DMS 273 (cell line): ENCODE data around the gene GRIK4.
A peak's percentile ranks its signal among the peaks of the same experiment; 100 is the strongest.
"Not testable (repeated sequence)": the region's sequence is repeated elsewhere in the genome, so short reads cannot be mapped to it uniquely, and the experiment has no call there.

Experiments used
- DNase-seq: peaks from one replicate; lab custom pipeline; 2025; ENCODE audit not compliant: unreplicated experiment; lab: John Stamatoyannopoulos, UW

The GRIK4 gene, protein sequence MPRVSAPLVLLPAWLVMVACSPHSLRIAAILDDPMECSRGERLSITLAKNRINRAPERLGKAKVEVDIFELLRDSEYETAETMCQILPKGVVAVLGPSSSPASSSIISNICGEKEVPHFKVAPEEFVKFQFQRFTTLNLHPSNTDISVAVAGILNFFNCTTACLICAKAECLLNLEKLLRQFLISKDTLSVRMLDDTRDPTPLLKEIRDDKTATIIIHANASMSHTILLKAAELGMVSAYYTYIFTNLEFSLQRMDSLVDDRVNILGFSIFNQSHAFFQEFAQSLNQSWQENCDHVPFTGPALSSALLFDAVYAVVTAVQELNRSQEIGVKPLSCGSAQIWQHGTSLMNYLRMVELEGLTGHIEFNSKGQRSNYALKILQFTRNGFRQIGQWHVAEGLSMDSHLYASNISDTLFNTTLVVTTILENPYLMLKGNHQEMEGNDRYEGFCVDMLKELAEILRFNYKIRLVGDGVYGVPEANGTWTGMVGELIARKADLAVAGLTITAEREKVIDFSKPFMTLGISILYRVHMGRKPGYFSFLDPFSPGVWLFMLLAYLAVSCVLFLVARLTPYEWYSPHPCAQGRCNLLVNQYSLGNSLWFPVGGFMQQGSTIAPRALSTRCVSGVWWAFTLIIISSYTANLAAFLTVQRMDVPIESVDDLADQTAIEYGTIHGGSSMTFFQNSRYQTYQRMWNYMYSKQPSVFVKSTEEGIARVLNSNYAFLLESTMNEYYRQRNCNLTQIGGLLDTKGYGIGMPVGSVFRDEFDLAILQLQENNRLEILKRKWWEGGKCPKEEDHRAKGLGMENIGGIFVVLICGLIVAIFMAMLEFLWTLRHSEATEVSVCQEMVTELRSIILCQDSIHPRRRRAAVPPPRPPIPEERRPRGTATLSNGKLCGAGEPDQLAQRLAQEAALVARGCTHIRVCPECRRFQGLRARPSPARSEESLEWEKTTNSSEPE

GRCh38 chr11:120511116-120511819, at the start of gene GRIK4:
GRIK4 (plus strand) TSS chr11:120511748; CDS start chr11:120660319, 148,571 bp downstream.
- DNase-seq, result peak; percentile 88

DNA sequence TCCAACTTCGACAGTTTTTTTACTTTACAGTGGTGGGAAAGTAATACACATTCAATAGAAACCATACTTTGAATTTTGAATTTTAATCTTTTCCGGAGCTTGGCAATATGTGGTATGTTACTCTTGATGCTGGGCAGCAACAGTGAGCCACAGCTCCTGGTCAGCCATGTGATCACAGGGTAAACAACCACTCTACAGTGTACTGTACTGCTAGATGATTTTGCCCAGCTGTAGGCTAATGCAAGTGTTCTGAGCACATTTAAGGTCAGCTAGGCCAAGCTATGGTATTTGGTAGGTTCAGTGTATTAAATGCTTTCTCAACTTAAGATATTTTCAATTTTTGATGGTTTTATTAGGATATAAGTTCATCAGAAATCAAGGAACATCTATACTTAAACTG, 48.7 kb upstream of the GRIK4 start:
- no peak for DNase-seq

GRCh38 chr11:120465921-120466534, 45.5 kb upstream of the GRIK4 start:
- DNase-seq, result no peak

- no peak for DNase-seq
Observed at GRCh38 chr11:120467627-120468026, 43.9 kb upstream of the GRIK4 start.

GRCh38 chr11:120471131-120471530, 40.4 kb upstream of the GRIK4 start:
- no peak for DNase-seq

GRCh38 chr11:120471994-120472393, 39.6 kb upstream of the GRIK4 start:
- DNase-seq, result no peak

DNA sequence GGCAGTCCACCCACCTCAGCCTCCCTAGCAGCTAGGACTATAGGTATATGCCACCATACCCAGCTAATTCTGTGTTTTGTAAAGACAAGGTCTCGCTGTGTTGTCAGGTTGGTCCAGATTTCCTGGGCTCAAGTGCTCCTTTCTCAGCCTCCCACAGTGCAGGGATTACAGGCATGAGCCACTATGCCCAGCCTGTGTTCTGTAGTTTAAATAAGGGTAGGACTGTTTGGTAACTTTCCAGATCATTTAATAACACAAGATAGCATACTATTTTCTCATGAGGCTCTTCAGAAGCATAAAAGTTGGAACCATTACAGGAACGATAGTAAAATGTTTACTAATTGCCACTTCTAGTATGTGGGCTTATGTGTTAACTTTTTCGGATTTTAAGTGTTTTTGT, 38.0 kb upstream of the GRIK4 start:
- no peak for DNase-seq

GRCh38 chr11:120482149-120482548, 29.4 kb upstream of the GRIK4 start:
- DNase-seq, result no peak

GRCh38 chr11:120484722-120485121, 26.8 kb upstream of the GRIK4 start:
- no peak for DNase-seq

DNA sequence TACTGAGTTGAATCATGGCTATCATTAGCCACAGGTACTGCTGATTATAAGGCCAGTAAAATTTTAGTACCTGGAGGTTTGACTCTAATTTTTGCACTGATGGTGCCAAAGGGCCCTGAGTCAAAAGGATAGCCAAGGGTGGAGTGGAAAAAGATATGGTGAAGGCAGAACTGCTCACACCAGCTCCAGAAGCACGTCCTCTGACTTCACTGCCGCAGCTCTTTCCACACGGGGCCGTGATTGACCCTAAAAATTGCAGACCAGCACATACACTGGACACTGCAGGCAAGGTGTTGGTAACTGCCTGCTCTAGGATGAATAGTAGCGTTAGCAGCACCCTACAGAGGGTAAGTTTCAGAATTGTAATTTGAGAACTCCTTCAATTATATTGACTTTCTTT, 25.4 kb upstream of the GRIK4 start:
- no peak for DNase-seq

DNA sequence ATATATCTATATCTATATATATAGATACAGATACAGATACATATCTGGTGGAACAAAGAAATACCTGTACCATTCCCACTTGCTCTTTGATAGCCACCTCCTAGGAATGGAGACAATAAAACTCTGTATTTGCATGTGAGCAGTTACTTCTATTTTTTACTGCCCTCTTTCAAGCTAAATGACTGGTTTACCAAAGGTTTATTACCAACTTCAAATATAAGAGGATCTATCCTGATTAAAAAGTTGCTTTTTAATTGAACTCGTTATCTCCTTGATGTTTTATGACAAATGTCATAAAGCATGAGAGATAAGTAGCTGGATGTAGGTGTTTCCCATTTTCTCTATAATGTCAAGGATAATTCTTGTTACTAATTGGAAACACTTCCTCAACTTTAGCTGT, 21.7 kb upstream of the GRIK4 start:
- no peak for DNase-seq

- no peak for DNase-seq
Observed at GRCh38 chr11:120492486-120492885, 19.1 kb upstream of the GRIK4 start.

GRCh38 chr11:120494595-120494994, 17.0 kb upstream of the GRIK4 start:
- no peak for DNase-seq

GRCh38 chr11:120499088-120499487, 12.5 kb upstream of the GRIK4 start:
- no peak for DNase-seq

GRCh38 chr11:120499859-120500258, 11.7 kb upstream of the GRIK4 start:
- no peak for DNase-seq

- DNase-seq, result peak; percentile 11
Observed at GRCh38 chr11:120500414-120501071, 11.0 kb upstream of the GRIK4 start.

GRCh38 chr11:120501440-120501839, 10.1 kb upstream of the GRIK4 start:
- no peak for DNase-seq

DNA sequence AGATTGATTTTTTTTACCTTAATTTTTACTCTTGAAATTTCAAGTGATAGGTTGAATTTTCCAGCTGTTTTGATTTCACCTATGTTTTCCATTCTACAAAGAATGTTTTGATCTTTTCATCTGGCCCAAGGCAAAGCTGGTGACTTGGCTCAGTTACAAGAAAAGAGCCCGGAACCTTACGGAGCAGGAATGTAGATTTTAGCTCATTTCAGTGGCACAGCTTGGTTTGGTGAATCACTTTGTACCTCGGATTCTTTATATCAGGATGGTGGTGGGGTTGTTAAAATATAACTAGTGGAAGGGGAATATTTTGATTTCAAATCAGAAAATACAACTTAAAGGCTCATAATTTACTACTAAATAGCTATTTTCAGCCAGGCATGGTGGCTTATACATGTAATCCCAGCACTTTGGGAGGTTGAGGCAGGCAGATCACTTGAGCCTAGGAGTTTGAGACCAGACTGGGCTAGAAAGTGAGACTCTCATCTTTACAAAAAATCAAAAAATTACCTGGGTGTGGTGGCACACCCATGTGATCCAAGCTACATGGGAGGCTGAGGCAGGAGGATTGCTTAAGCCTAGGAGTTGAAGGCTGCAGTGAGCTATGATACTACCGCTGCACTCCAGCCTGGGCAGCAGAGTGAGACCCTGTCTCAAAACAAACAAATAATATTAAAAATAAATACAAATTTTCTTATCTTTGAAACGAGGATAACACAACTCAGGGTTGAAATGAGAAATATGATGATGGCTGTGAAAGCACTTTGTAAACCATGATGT, 9.4 kb upstream of the GRIK4 start:
- DNase-seq, result no peak

DNA sequence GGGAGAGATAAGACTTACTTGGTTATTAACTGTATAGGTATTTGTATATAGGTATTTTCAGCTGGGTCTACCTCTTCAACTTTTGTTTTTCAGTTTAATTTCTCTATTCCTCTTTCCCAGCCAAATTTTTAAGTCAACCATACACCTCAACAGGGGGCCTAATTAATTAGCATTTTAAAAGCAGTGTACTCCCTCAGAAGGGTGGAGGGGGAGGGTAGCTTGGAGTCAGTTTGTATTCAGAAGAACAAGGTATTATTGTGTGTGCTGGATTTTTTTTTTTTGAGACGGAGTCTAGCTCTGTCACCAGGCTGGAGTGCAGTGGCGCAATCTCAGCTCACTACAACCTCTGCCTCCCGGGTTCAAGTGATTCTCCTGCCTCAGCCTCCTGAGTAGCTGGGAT, 8.0 kb upstream of the GRIK4 start:
- DNase-seq, result not testable (repeated sequence)
